Vagina (tissue), 2 donors: ENCODE results near the gene SMAD5. TPM values are rescaled to one million over a fixed set of nuclear protein-coding genes. Genes with fewer than 3 reads are reported as not detected.

Source experiments
- DNase-seq, 2 donors: peaks; one replicate each; pipeline ENCODE4 v3.0.0-alpha.2; 2017; ENCODE audit errors: extremely low spot score in 2 of 2
- H3K27ac ChIP-seq: fragments of 200-600 bp; sonication (generic); one replicate; pipeline ENCODE4 v1.5.1; 2019
- H3K27me3 ChIP-seq: fragments of 200-600 bp; sonication (generic); one replicate; pipeline ENCODE4 v1.5.1; 2019
- H3K36me3 ChIP-seq, 2 donors: fragments of 200-600 bp; sonication (generic); one replicate each; pipeline ENCODE4 v1.5.1; 2017 to 2019
- H3K4me1 ChIP-seq: fragments of 200-600 bp; sonication (generic); one replicate; pipeline ENCODE4 v1.5.1; 2019
- H3K4me3 ChIP-seq, 2 donors: fragments of 200-600 bp; sonication (generic); 1 replicate in 1 of 2; 2 replicates in 1 of 2; pipeline ENCODE4 v1.5.1; 2016 to 2019
- H3K9me3 ChIP-seq: fragments of 200-600 bp; sonication (generic); one replicate; pipeline ENCODE4 v1.5.1; 2019
- POLR2A ChIP-seq, 2 donors: fragments of 450-650 bp; IDR thresholded peaks; one replicate each; pipeline ENCODE4 v1.6.1; 2017; ENCODE audit warnings: antibody characterized with exemption in 2 of 2, mild to moderate bottlenecking in 2 of 2, moderate library complexity in 2 of 2
- POLR2AphosphoS5 ChIP-seq, 2 donors: sonication (generic); formaldehyde crosslinking; IDR thresholded peaks; one replicate each; pipeline ENCODE4 v1.9.0; 2017; ENCODE audit warnings: antibody characterized with exemption in 2 of 2, mild to moderate bottlenecking in 2 of 2, low read depth in 1 of 2; ENCODE audit not compliant: insufficient read depth in 1 of 2
- intact Hi-C: fragments of 100-400 bp; cut with DNase I; formaldehyde crosslinking; loops from one replicate; pipeline ENCODE4 v1.15.1; 2023
- total RNA-seq: library from RNA; depleted of rRNA; stranded (reverse); fragments of >200 nt; gene quantifications from one replicate; pipeline ENCODE4 v1.2.3, GENCODE V29; 2016
- TF ChIP-seq, protein P1 (sequence below), 3 experiments: fragments of 450-650 bp in 2 of 3; fragments of 200-600 bp in 1 of 3; sonication (generic) in 1 of 3; IDR thresholded peaks; one replicate each; pipeline ENCODE4 v1.5.1; 2017 to 2019; ENCODE audit warnings: antibody characterized with exemption in 3 of 3, mild to moderate bottlenecking in 2 of 3, moderate library complexity in 2 of 3

The SMAD5 gene
- total RNA-seq, 1 donor from 2014 or later, result 40.0 TPM

DNA sequence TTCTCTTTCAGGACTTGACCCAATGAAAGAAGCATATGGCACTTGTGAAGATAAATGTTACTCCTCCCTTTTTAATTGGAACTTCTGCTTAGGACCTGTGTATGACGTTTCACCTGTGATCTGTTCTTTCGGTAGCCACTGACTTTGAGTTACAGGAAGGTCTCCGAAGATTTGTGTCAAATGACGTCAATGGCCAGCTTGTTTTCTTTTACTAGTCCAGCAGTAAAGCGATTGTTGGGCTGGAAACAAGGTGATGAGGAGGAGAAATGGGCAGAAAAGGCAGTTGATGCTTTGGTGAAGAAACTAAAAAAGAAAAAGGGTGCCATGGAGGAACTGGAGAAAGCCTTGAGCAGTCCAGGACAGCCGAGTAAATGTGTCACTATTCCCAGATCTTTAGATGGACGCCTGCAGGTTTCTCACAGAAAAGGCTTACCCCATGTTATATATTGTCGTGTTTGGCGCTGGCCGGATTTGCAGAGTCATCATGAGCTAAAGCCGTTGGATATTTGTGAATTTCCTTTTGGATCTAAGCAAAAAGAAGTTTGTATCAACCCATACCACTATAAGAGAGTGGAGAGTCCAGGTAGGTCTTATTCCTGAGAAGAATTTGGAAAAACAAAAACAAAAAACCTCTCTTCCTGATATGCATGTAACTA, 21.1 kb downstream of the SMAD5 start:
- peaks cover 46% of the 10 kb centered on the region for H3K4me1 ChIP-seq
- DNase-seq, result no peak
- H3K36me3 ChIP-seq, result peaks cover 0 to 32% of the 10 kb centered on the region in 2 donors
- TF ChIP-seq, protein P1, sequence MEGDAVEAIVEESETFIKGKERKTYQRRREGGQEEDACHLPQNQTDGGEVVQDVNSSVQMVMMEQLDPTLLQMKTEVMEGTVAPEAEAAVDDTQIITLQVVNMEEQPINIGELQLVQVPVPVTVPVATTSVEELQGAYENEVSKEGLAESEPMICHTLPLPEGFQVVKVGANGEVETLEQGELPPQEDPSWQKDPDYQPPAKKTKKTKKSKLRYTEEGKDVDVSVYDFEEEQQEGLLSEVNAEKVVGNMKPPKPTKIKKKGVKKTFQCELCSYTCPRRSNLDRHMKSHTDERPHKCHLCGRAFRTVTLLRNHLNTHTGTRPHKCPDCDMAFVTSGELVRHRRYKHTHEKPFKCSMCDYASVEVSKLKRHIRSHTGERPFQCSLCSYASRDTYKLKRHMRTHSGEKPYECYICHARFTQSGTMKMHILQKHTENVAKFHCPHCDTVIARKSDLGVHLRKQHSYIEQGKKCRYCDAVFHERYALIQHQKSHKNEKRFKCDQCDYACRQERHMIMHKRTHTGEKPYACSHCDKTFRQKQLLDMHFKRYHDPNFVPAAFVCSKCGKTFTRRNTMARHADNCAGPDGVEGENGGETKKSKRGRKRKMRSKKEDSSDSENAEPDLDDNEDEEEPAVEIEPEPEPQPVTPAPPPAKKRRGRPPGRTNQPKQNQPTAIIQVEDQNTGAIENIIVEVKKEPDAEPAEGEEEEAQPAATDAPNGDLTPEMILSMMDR (IDR thresholded peaks at IDR 0.05), result no peak
- TF ChIP-seq POLR2A (IDR thresholded peaks at IDR 0.05) (no peak), POLR2AphosphoS5 (IDR thresholded peaks at IDR 0.05; ENCODE audit: insufficient read depth in 1 of 2, low read depth in 1 of 2) (no peak)
- intact Hi-C loops, result no loop called here
- H3K27ac ChIP-seq, result no peak overlapping the region
- no peaks in the 10 kb centered on the region for H3K9me3 ChIP-seq
- H3K4me3 ChIP-seq, result no peak overlapping the region
- no peaks in the 10 kb centered on the region for H3K27me3 ChIP-seq

DNA sequence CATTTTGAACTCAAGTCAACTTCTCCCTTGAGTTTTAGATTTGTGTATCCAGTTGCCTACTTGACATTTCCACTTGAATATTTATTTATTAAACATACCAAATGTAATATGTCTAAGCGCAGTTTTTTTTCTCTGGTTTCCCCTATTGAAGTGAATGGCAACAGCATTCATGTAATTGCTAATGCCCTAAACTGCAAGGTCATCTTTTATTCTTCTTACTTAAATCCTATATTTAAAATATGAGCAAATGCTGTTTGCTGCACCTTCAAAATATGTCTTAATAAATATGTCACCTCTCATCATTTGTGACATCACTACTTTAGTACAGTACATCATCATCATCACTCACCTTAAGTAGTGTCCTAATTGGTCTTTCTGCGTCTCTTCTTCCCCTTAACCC, 22.4 kb downstream of the SMAD5 start:
- TF ChIP-seq, protein P1 (IDR thresholded peaks at IDR 0.05), result no peak
- no peak for TF ChIP-seq POLR2AphosphoS5 (IDR thresholded peaks at IDR 0.05; ENCODE audit: insufficient read depth in 1 of 2, low read depth in 1 of 2)
- intact Hi-C loops, result no loop called here
- DNase-seq, result no peak
- Histone ChIP-seq H3K9me3 (no peaks in the 10 kb centered on the region), H3K4me3 (no peak overlapping the region), H3K4me1 (peaks cover 44% of the 10 kb centered on the region), H3K36me3 (peaks cover 0 to 32% of the 10 kb centered on the region in 2 donors), H3K27me3 (no peaks in the 10 kb centered on the region), H3K27ac (no peak overlapping the region)

DNA sequence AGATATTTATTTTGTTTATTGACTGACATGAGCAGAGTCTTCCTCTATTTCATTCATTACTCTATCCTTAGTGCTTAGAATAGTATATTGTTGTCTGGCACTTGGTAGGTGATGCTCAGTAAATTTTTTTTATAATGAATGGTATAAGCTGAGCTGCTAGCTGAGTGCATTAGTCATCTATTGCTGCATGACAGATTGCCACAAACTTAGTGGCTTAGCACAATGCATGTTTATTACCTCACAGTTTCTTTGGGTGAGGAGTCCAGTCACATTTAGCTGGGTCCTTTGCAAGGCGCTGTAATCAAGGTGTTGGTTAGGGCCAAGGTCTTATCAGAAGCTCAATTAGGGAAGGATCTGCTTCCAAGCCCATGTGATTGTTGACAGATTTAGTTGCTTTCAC, 23.1 kb downstream of the SMAD5 start:
- Histone ChIP-seq H3K4me3 (no peak overlapping the region), H3K27me3 (no peaks in the 10 kb centered on the region), H3K27ac (no peak overlapping the region), H3K36me3 (peaks cover 0 to 32% of the 10 kb centered on the region in 2 donors), H3K9me3 (no peaks in the 10 kb centered on the region), H3K4me1 (peaks cover 39% of the 10 kb centered on the region)
- TF ChIP-seq, protein P1 (IDR thresholded peaks at IDR 0.05), result no peak
- TF ChIP-seq POLR2AphosphoS5 (IDR thresholded peaks at IDR 0.05; ENCODE audit: insufficient read depth in 1 of 2, low read depth in 1 of 2) (no peak), POLR2A (IDR thresholded peaks at IDR 0.05) (no peak)
- intact Hi-C loops, result no loop called here
- no peak for DNase-seq

DNA sequence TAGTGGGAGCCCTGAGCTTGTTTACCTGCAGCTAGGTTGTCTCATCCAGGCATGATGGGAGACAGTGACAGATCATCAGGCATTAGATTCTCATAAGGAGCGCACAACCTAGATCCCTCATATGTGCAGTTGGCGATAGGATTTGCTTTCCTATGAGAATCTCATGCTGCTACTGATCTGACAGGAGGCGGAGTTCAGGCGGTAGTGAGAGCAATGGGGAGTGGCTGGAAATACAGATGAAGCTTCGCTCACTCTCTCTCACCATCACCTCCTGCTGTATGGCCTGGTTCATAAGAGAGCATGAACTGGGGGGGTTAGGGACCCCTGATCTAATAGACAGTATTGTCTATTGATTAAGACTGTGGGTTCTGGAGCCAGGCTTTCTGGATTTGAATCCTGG, 24.9 kb downstream of the SMAD5 start:
- no peaks in the 10 kb centered on the region for H3K27me3 ChIP-seq
- DNase-seq, result no peak
- intact Hi-C loops, result no loop called here
- no peak overlapping the region for H3K4me3 ChIP-seq
- TF ChIP-seq, protein P1 (IDR thresholded peaks at IDR 0.05), result no peak
- TF ChIP-seq POLR2A (IDR thresholded peaks at IDR 0.05) (no peak), POLR2AphosphoS5 (IDR thresholded peaks at IDR 0.05; ENCODE audit: insufficient read depth in 1 of 2, low read depth in 1 of 2) (no peak)
- H3K27ac ChIP-seq, result no peak overlapping the region
- H3K36me3 ChIP-seq, result peaks cover 0 to 36% of the 10 kb centered on the region in 2 donors
- peaks cover 39% of the 10 kb centered on the region for H3K4me1 ChIP-seq
- no peaks in the 10 kb centered on the region for H3K9me3 ChIP-seq

DNA sequence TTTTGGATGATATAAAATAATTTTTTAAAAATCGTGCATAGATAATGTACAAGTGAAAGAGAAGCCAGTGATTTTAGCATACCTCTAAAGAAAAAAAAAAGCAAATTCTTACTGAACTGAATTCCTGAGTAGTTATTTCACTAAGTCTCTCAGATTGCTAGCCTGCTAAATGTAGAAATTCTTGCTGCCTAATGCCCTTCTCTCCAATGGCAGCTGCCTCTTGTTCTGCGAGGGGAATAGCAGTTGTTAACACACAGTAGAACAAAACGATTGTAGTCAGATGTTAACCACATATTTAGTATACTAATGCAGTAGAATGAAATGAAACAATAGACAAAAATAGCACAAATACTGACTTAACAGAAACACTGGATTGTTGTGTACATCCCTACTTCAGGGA, 26.8 kb downstream of the SMAD5 start:
- TF ChIP-seq, protein P1 (IDR thresholded peaks at IDR 0.05), result no peak
- no peak for TF ChIP-seq POLR2A (IDR thresholded peaks at IDR 0.05)
- TF ChIP-seq POLR2AphosphoS5 (IDR thresholded peaks at IDR 0.05; ENCODE audit: insufficient read depth in 1 of 2, low read depth in 1 of 2), result no peak
- no peak for DNase-seq
- H3K4me3 ChIP-seq, result no peak overlapping the region
- peaks cover 0 to 40% of the 10 kb centered on the region in 2 donors for H3K36me3 ChIP-seq
- peaks cover 39% of the 10 kb centered on the region for H3K4me1 ChIP-seq
- no peaks in the 10 kb centered on the region for H3K27me3 ChIP-seq
- H3K9me3 ChIP-seq, result no peaks in the 10 kb centered on the region
- intact Hi-C loops, result no loop called here
- no peak overlapping the region for H3K27ac ChIP-seq
